ENCODE results near the gene TOM1L1. TPM values are rescaled to one million over a fixed set of nuclear protein-coding genes. Genes with fewer than 3 reads are reported as not detected.
A peak's percentile ranks its signal among the peaks of the same experiment; 100 is the strongest.

Gene TOM1L1
- total RNA-seq, 1 experiment from 2014 or later: 46.8 TPM

DNA sequence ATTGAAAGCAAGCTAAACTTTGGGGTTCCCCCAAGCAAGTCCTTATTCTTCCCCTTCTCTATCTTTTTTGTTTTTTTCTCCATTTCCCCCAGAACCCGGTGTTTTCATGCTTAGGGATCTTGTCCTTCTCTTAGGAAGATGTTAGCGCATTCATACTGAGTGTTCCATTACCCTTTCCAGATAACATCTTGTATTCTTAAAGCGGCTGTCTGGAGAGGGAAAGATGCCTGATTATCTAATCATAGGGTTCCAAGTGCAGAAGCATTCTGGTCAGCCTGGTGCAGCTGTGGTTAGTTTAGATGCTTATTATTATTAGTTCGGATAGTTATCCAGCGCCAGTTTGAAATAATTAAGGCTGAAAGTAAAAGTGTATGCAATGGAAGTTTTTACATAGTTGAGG, 2.0 kb downstream of the TOM1L1 start:
- no peaks in the 10 kb centered on the region for H3K9me3 Mint-ChIP-seq (ENCODE audit: low read depth, unreplicated experiment)
- DNase-seq: no peak
- no peak for TF ChIP-seq CTCF (IDR thresholded peaks at IDR 0.05; ENCODE audit: unreplicated experiment)
- H3K27me3 Mint-ChIP-seq (ENCODE audit: unreplicated experiment): no peaks in the 10 kb centered on the region
- H3K4me1 Mint-ChIP-seq (ENCODE audit: low read depth, unreplicated experiment): peaks cover 14% of the 10 kb centered on the region
- CTCF ChIA-PET: no interaction called here
- no peak overlapping the region for H3K27ac Mint-ChIP-seq (ENCODE audit: unreplicated experiment)
- no TSS peak for BruUV-seq (replicated peaks)
- H3K4me3 Mint-ChIP-seq (ENCODE audit: low read depth, unreplicated experiment): no peak overlapping the region
- H3K36me3 Mint-ChIP-seq (ENCODE audit: insufficient read depth, unreplicated experiment): peaks cover 36% of the 10 kb centered on the region
- intact Hi-C loops (cut with micrococcal nuclease; ENCODE audit: unreplicated experiment): loop anchor here (1.0 to 10.0 kb wide), 2 partner anchors 58 to 382 kb away; no protein-coding TSS in a partner anchor

DNA sequence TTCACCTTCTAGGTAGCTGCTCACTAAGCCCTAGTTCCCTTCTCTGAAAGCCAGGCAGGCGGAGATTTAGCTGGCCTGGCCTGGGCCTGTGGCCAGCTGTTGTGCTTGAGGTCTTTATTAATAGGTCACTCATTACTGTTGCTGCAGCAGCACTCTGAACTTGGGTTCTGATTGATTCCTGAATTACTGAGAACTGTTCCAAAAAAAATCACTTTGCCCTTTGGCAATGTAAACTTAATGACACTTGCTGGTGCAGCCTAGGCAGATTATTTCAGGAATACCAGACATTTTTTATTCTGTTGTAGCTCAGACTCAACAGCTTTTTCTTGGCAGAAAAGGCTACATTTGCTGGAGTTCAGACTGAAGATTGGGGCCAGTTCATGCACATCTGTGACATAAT, 2.7 kb downstream of the TOM1L1 start:
- no TSS peak for BruUV-seq (replicated peaks)
- Mint-ChIP-seq H3K27me3 (ENCODE audit: unreplicated experiment) (no peaks in the 10 kb centered on the region), H3K27ac (ENCODE audit: unreplicated experiment) (no peak overlapping the region), H3K4me3 (ENCODE audit: low read depth, unreplicated experiment) (no peak overlapping the region), H3K9me3 (ENCODE audit: low read depth, unreplicated experiment) (no peaks in the 10 kb centered on the region), H3K36me3 (ENCODE audit: insufficient read depth, unreplicated experiment) (peaks cover 36% of the 10 kb centered on the region), H3K4me1 (ENCODE audit: low read depth, unreplicated experiment) (peaks cover 21% of the 10 kb centered on the region)
- peak; percentile 47 for DNase-seq
- CTCF ChIA-PET: no interaction called here
- no peak for TF ChIP-seq CTCF (IDR thresholded peaks at IDR 0.05; ENCODE audit: unreplicated experiment)
- intact Hi-C loops (cut with micrococcal nuclease; ENCODE audit: unreplicated experiment): loop anchor here (1.0 to 10.0 kb wide), 2 partner anchors 57 to 381 kb away; no protein-coding TSS in a partner anchor

GRCh38 chr17:54906683-54907082, 6.0 kb downstream of the TOM1L1 start:
- BruUV-seq (replicated peaks): no TSS peak
- TF ChIP-seq CTCF (IDR thresholded peaks at IDR 0.05; ENCODE audit: unreplicated experiment): no peak
- intact Hi-C loops (cut with micrococcal nuclease; ENCODE audit: unreplicated experiment): loop anchor here (10.0 kb wide), 1 partner anchor 378 kb away; no protein-coding TSS in a partner anchor
- no peak for DNase-seq
- Mint-ChIP-seq H3K27ac (ENCODE audit: unreplicated experiment) (no peak overlapping the region), H3K9me3 (ENCODE audit: low read depth, unreplicated experiment) (no peaks in the 10 kb centered on the region), H3K4me3 (ENCODE audit: low read depth, unreplicated experiment) (no peak overlapping the region), H3K27me3 (ENCODE audit: unreplicated experiment) (no peaks in the 10 kb centered on the region), H3K36me3 (ENCODE audit: insufficient read depth, unreplicated experiment) (peaks cover 23% of the 10 kb centered on the region), H3K4me1 (ENCODE audit: low read depth, unreplicated experiment) (peaks cover 35% of the 10 kb centered on the region)
- CTCF ChIA-PET: interaction anchor here (0.6 kb wide), 1 partner anchor 1671 kb away, joined by 4 read pairs; no protein-coding TSS in a partner anchor

GRCh38 chr17:54907376-54907775, 6.7 kb downstream of the TOM1L1 start:
- H3K4me3 Mint-ChIP-seq (ENCODE audit: low read depth, unreplicated experiment): no peak overlapping the region

More at GRCh38 chr17:54907376-54907775, 6.7 kb downstream of the TOM1L1 start:
- DNase-seq: peak; percentile 6
- CTCF ChIA-PET: no interaction called here
- H3K27ac Mint-ChIP-seq (ENCODE audit: unreplicated experiment): peak overlapping the region; percentile 47
- no TSS peak for BruUV-seq (replicated peaks)
- no peaks in the 10 kb centered on the region for H3K27me3 Mint-ChIP-seq (ENCODE audit: unreplicated experiment)
- intact Hi-C loops (cut with micrococcal nuclease; ENCODE audit: unreplicated experiment): loop anchor here (10.0 kb wide), 1 partner anchor 377 kb away; no protein-coding TSS in a partner anchor
- peaks cover 35% of the 10 kb centered on the region for H3K4me1 Mint-ChIP-seq (ENCODE audit: low read depth, unreplicated experiment)
- peaks cover 18% of the 10 kb centered on the region for H3K36me3 Mint-ChIP-seq (ENCODE audit: insufficient read depth, unreplicated experiment)
- no peak for TF ChIP-seq CTCF (IDR thresholded peaks at IDR 0.05; ENCODE audit: unreplicated experiment)
- H3K9me3 Mint-ChIP-seq (ENCODE audit: low read depth, unreplicated experiment): no peaks in the 10 kb centered on the region

Data from Calu3 (cell line).